Ammon's horn (tissue), 1 donor: ENCODE results near the gene CASKIN1.
"Not testable (repeated sequence)": the region's sequence is repeated elsewhere in the genome, so short reads cannot be mapped to it uniquely, and the experiment has no call there.

Source experiments
- DNase-seq: peaks from one replicate; pipeline ENCODE4 v3.0.0-alpha.2; 2016; ENCODE audit warnings: low spot score

CASKIN1 gene

DNA sequence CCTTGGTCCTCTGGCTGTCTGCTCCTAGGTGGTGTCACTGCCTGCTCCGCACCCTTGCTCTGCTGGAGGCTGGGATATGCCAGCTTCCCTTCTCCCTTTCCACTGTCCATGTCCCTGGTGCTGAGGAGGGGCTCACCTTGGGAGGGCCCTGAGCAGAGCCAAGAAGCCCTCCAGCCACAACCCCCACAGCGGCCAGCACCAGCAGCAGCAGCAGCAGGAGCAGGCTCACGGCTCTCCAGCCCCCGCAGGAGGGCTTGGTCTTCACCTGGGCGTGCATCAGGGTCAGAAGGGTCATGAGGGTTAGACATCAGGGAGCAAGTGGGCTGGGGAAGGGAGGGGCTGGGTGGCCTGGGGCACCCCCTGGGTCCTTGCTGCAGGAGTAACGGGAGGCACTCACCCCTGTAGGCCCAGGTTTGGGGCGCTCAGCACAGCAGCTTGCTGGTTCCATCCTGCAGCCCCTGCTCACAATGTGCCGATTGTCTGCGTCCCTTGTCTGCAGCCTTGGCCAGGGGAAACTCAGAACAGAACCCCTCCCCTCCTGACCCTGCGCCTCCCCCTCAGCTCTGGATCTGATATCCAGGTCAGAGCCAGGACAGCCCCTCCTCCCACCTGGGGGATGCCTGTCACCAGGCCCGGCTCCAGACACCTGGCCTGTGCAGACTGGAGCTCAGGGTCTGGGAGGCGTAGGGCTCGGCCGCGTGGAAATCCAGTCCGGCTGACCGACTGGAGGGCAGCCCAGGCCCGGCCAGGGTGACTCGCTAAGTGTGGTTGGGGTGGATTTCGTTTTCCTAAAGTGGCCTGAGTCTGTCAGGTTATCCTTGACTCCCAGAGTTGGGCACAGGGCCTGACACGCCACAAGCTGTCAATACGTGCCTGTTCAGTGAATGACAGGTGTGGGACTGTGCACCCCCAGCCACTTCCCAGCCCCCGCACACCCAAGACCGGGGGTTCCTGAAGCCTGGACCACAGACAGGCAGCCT, 14.3 kb upstream of the CASKIN1 start, which contains the start of gene BRICD5:
Gene BRICD5, minus strand, starts transcription at position 478 of the 980 bp plus-strand sequence. Its CDS starts 30 bp downstream, at position 448.
- no peak for DNase-seq

DNA sequence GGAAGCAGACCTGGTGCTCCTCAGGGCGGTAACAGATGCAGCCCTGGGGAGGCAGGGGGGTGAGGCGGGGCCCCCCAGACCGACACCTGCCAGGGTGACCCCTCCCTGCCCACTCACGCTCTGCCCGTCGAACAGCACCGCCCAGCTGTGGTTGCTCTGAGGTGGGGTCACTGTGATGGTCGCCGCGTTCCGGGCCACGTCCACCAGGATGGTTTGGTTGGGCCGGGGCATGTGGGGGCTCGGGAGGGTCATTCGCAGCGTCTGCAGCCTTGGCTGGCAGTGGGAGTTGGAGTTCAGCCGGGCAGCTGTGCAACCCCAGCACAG, 13.6 kb upstream of the CASKIN1 start:
- no peak for DNase-seq

DNA sequence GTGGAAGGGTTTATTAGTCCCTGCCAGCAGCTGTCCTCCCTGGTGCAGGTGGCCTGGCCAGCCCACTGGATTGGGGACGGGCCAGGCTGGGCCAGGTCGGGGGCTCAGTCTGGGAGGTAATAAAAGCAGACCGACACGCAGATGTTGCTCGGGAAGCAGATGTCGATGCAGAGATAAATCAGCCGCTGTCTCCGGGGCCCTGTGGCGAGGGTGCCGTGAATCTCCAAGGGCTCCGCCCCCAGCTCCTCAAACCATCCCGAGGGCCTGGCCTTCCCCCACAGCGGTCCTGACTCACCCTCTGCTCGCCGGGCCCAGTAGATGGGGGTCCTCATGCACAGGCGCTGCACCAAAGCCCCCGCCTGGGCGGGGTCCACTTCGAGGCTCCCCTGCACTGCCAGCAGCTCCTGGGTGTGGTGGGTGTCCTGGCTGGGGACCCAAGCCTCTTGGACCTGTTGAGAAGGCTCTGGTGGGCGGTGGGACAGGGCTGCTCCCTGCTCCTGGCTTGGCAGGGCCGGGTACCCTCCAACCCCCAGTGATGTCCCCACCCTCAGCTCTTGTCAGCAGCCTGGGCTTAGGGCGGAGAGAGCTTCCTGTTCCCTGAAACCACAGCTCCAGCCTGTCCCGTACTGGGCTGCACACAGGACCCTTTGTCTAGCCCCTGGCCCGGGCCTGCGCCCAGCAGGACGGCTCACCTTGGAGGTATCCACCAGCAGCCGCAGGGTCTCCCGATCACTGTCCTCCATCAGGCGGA, 13.0 kb upstream of the CASKIN1 start:
- DNase-seq, result no peak

DNA sequence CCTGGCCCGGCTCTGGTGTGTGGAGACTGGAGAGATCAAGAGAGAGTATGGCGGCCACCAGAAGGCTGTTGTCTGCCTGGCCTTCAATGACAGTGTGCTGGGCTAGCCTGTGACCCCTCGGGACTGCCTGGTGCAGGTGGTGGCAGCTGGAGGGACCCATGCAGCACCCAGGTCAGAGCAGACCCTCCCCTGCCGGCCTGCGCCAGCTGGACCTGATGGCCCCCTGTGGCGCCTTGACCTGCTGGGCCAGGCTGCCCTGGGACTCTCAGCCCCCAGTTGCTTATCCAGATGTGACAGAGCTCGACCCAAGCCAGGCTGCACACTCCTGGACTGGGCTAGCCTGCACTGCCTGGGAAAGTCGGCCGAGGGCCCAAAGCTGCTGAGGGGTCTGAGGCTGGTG, 12.4 kb upstream of the CASKIN1 start:
- no peak for DNase-seq

DNA sequence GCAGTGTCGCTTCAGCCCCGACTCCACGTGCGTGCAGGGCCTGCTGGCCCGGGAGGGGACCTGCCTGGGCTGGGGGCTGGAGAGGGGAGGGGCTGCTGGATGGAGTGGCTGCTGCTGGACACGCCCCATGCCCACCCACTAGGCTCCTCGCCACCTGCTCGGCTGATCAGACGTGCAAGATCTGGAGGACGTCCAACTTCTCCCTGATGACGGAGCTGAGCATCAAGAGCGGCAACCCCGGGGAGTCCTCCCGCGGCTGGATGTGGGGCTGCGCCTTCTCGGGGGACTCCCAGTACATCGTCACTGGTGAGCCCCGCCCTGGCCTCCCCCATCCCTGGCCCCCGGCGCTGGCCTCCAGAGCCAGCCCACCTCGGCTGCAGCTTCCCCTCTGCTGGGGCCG, 11.9 kb upstream of the CASKIN1 start:
- DNase-seq, result no peak

DNA sequence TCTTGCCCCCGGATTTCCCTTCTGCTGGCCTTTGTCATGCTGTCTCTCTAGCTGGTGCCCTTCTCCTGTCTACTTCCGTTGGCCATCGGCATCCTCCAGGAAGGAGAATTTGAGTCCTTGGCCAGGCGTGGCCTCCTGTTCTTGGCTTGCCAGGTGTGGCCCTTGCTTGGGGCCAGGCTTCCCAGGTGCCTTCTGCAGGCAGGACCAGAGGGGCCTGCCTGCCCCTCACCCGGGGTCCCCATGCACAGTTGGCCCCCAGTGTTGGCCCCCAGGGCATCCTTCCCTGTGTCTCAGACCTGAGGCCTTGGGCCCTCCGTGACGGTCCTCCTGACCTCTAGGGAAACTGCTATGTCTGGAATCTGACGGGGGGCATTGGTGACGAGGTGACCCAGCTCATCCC, 11.5 kb upstream of the CASKIN1 start:
- DNase-seq, result no peak

DNA sequence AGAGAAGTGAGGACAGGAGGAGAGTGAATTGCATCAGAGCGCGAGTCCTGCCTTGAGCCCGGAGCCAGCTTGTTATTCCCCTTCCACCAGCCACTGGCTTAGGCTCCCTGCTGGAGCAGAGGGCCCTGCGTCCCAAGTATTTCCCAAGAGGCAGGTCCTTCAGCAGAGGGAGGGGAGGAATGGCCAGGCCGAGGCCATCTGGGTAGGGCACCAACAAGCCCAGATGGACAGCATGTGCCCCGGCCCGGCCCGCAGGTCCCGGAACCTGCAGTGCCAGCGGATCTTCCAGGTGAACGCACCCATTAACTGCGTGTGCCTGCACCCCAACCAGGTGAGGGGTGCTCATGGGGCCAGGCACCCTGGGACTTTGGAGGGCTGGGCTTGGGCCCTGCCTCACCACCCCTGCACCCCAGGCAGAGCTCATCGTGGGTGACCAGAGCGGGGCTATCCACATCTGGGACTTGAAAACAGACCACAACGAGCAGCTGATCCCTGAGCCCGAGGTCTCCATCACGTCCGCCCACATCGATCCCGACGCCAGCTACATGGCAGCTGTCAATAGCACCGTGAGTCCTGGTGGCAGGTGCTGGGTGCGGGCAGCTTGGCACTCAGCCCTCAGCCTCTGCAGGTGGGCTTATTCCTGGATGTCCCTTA, 10.5 kb upstream of the CASKIN1 start:
- no peak for DNase-seq

DNA sequence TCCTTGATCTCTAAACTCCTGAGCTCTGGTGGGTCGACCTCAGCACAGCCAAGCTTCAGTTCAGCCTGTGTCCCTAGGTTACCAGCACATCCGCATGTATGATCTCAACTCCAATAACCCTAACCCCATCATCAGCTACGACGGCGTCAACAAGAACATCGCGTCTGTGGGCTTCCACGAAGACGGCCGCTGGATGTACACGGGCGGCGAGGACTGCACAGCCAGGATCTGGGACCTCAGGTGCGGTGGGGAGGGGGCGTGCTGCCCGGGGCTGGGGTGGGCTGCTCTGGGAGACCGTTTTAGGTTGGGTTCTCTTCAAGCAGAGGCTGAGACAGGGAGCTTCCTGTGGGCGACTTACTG, 10.0 kb upstream of the CASKIN1 start:
- no peak for DNase-seq

DNA sequence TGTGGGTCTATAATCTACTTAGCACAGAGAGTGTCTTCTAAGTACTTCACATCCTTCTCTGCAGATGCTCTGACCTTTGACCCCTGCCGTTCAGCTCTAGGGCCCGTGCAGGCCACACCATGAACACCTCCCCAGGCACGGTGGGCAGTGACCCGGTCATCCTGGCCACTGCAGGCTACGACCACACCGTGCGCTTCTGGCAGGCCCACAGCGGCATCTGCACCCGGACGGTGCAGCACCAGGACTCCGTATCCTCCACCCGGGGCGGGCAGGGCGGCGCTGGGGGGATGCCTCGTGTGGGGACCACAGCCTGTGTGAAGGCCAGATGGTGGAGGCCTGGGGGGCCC, 9.5 kb upstream of the CASKIN1 start:
- DNase-seq, result no peak

DNA sequence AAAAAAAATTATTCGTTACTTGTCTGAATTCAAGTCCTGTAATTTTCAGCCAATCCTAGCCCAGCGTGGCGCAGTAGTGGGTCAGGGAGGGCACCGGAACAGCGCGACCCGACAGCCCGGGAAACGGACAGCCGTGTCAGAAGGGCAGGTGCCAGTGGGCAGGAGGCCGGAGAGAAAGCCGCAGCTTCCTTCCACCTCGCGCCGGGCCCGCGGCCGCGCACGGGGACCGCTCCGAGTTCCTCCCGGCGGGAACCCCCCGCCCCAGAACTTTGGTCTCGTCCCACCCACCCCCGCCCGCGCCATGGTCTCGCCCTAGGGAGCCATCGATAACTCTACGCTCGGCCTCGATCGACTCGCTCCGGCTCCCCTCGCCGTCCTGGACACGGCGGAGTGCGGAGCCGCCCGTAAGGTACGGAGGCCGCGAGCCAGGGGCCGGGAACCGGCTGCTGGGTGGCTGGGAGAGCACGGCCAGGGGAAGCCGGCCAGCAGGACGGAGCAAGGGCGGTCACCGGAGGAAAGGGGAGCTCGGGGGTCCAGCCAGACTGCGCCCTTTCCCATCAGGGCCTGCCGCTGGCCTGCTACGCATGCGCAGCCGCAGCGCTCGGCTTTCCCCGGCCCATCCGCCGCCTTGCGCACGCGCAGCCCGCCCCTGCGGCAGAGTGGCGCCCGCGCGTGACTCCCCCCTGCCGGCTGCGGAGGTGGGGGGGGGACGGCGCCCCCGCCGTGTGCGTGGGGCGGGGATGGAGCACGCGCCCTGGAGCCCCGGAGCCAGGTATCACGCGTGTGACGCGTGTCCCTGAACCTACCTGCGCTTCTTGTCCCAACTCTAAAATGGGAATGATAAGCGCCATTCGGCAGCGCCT, 8.9 kb upstream of the CASKIN1 start, which contains the start of gene MLST8:
Gene MLST8, plus strand, starts transcription at position 351 of the 863 bp plus-strand sequence. CDS start 632 bp downstream, outside the sequence.
- peak; percentile 86 for DNase-seq

DNA sequence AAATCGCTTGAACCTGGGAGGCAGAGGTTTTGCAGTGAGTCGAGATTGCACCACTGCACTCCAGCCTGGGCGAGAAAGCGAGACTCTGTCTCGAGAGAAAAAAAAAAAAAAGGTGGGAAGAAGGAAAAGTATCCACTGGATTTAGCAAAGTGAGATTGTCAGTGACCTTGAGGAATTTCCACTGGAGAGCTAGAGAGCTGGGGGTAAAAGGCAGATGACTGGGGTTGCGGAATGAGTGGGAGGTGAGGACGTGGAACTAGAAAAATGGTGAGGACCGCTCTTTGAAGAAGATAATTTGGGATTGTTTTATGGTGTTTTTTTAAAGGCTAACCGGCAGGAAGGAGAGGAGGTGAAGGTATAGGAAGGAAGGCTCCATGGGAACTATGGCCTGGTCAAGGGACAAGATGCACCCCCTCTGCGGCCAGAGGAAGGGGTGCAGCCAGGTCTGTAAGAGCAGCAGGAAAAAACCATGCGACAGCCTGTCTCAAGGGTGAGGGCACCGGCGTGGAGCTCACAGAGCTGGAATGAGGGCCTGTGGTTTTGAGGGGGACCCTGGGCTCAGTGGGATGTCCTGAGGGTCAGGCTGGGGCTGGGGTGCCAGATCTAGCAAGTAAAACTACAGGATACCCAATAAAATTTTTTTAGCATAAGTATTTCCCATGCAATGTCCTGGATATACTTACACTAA, 8.2 kb upstream of the CASKIN1 start:
- DNase-seq, result no peak

DNA sequence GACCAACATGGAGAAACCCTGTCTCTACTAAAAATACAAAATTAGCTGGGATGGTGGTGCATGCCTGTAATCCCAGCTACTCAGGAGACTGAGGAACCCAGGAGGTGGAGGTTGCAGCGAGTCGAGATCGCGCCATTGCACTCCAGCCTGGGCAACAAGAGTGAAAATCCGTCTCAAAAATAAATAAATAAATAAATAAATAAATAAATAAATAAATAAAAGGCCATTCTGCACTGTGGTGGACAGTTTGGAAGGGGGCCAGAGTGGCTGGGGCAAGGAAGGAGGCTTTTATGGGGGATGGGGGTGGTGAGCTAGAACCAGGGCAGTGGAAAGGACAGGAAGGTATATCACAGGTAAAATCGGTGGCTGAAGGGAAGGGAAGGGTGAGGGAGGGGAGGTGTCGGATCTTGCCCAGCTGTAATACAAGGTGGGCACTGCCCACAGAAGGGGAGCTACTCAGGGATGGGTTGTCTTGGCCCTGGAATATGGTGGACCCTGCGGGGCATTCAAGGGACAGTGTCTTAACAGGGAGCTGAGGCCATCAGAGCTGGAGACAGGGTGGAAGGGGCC, 6.8 kb upstream of the CASKIN1 start:
- DNase-seq, result not testable (repeated sequence)

DNA sequence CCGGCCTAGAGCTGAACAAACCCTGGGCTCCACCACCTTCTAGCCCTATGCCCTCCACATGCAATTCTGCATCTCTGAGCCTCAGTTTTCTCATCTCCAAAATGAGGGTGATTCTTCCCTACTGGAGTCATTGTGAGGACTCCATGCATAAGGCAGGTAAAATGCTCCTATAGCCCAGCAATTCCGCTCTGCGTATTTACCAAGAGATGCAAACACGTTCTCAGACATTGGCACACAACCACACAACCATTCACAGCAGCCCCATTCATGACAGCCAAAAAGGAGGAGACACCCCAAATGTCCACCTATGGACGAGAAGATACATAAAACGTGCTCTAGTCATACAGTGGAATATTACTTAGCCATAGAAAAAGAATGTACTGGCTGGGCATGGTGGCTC, 3.9 kb upstream of the CASKIN1 start:
- DNase-seq, result no peak

DNA sequence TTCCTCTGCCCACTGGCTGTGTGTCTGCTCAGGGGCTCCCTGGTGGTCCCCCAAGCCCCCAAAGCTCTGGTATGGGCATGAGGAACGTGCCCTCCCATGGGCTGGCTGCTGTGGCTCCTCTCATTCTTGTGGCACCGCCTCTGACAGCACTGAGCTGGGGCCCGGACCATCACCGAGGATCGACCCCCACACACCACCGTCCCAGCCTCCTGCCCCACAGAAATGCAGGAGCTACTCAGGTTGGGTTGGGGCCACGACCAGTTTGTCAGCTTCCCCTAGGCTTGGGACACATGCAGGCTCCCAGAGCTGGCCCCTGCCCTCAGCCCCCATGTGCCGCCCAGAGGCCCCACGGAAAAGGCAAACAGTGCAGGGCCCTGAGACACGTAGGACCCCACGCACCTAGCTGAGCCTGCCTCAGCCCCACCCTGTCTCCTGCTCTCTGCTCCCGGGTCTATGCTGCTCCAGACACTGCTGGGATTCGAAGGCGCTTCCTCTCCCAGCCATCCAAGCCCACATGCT, 3.3 kb upstream of the CASKIN1 start:
- DNase-seq, result no peak

DNA sequence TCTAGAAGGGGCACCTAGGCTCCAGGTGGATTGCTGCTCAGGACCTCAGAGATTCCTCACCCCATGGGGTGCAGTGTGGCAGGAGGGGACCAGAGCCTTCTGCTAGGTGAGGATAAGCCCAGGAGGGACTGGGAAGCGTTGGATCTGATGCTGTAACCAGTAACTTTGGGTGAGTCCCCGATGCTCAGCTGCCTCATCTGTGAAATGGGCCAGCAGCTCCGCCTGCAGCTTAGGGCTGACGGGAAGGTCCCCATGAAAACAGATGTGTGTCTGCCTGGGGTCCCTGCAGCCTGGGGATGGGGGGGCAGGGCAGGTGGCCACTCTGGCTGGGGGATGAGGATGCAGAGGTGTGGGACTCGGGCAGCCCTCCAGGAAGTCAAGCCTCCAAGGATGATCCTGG, 2.7 kb upstream of the CASKIN1 start:
- no peak for DNase-seq

DNA sequence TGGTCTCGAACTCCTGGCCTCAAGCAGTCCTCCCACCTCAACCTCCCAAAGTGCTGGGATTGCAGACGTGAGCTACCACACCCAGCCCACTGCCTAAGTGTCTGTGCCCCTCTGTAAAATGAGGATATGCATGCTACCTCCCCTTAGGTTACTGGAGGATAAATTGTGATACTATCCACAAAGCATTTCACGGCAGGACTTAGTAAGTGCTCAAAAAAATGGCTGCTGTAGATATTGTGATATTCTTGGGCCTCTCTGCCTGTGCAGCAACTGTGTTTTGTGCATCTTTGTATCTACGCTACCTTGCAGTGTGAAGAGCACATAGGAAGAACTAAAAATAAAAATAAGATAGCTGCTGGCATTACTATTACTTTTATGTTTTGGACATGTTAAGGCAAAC, 1.9 kb upstream of the CASKIN1 start:
- DNase-seq, result no peak

DNA sequence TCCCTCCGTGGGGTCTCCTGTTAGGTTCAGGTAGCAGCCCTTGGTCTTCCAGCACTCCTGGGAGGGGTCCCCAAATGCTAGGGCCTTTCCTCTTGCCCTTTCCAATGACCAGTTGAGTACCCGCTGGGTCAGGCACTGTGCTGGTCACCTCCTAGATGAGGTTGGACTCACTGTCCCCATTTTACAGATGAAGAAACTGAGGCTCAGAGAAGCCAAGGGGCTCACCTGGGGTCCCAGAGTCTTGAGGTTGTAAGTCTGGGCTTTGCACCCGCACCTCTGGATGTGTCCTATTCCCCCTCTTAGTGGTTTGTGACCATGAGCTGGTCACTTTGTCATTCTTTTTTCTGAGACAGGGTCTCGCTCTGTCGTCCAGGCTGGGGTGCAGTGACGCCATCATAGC, 1.4 kb upstream of the CASKIN1 start:
- DNase-seq, result no peak

DNA sequence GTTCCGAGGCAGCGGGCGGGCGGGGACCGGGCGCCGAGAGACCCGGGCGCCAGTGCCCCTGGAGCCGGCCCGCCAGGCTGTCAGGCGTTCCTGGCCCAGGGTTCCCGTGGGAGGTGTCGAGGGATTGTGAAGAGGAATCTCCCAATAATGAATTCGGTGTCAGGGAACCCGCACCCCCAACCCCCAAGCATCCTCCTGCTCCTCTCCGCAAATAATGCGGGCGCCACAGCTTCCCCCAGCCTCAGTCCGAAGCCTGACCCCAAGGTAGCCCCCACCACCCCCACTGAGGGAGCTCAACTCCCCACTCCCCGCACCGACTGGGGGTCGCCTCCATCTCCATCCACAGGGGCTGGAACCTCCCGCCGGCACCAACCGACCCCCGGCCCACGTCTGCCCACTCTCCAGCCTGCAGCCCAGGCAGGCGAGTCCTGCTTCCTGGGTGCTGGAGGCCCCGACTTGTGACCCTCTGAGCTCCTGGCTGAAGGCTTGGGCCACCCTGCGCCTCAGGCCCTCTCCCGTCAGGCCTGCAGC, 641 bp upstream of the CASKIN1 start:
- no peak for DNase-seq

DNA sequence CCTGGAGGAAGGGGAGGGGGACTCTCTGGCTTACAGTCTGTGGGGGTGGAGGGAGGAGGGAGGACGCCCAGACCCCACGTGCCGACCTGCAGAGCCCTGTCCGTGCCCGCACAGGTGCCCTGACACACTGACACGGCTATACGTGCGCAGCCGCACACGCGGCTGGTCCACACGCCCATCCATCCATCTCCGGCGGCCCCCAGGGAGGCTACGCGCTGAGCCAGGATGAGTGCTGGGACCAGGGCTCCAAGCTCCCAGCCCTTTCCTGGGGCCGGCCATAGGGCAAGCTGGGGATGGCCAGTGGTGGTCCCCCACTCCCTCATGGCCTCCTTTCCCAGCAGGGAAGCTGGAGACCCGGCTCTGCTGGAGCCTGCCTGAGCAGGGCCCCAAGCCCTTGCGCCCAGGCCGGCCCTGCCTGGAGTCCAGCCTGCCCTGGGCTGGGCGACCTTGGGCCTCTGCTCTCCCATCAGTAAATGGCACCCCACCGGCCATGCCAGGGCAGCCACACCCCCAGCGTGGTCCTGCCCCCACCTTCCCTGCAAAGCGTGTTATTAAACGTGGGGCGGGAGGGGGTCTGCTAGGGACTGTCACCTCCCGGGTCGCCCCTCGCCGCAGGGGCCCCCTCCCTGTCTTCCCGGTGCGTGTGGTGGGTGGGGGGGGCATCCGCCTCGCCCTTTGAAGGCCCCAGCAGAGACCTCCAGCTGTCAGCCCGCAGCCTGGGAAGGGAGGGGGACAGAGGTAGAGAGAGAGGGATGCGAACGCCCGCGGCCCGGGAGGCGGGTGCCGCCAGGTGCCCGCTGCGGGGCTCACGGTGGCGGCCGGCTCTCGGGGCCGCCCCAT, 863 bp downstream of the CASKIN1 start:
- DNase-seq, result no peak
